DMS 273 (cell line): ENCODE results near the gene BAHCC1.

Experiments used
- DNase-seq: peaks from one replicate; lab custom pipeline; 2025; ENCODE audit not compliant: unreplicated experiment; lab: John Stamatoyannopoulos, UW

Gene BAHCC1

DNA sequence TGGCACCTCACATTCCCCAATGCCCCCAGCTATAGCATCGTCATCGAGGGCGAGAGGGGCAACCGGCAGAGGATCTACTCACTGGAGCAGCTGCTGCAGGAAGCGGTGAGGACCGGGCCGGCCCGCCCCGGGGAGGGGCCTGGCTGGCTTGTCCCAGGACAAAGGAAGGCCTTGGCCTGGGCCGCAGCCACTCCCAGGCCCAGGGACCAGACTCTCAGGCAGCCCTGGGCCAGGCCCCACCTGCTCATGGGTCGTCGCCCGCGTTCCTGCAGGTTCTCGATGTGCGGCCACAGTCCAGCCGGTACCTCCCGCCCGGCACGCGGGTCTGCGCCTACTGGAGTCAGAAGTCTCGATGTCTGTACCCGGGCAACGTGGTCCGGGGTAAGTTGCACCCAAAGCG lies 64.0 kb downstream of the BAHCC1 start:
- DNase-seq = no peak

DNA sequence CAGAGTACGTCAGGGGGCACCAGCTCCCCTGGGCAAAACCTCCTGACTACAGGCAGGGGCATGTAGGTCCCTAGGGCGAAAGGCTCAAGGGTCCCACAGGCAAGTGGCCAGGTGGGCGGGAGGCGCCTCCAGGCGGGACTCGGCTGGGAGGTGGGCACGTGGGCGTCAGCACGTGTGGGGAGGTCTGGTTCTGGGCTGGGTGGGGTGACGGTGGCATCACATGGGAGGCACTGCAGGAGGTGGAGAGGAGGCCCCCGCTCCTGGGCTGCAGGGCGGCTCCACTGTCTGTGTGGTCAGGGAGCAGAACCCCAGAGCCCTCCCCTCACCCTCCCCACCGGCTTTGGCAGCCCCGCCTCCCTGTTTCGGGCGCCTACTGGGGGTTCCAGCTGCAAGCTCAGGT lies 64.6 kb downstream of the BAHCC1 start:
- DNase-seq = no peak

DNA sequence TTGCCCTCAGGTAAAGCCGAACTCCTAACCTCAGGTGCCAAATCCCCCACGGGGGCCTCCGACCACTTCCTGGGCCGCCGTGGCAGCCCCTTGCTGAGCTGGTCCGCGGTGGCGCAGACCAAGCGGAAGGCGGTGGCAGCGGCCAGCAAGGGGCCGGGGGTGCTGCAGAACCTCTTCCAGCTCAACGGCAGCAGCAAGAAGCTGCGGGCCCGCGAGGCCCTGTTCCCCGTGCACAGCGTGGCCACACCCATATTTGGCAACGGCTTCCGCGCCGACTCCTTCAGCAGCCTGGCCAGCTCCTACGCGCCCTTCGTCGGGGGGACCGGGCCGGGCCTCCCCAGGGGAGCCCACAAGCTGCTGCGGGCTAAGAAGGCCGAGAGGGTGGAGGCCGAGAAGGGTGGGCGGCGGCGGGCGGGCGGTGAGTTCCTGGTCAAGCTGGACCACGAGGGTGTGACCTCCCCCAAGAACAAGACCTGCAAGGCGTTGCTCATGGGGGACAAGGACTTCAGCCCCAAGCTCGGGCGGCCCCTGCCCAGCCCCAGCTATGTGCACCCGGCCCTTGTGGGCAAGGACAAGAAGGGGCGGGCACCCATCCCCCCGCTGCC lies 65.7 kb downstream of the BAHCC1 start:
- peak; percentile 46 for DNase-seq

GRCh38 chr17:81461607-81462500 lies 66.6 kb downstream of the BAHCC1 start:
- DNase-seq = no peak

GRCh38 chr17:81462506-81463125 lies 67.4 kb downstream of the BAHCC1 start:
- DNase-seq = no peak

DNA sequence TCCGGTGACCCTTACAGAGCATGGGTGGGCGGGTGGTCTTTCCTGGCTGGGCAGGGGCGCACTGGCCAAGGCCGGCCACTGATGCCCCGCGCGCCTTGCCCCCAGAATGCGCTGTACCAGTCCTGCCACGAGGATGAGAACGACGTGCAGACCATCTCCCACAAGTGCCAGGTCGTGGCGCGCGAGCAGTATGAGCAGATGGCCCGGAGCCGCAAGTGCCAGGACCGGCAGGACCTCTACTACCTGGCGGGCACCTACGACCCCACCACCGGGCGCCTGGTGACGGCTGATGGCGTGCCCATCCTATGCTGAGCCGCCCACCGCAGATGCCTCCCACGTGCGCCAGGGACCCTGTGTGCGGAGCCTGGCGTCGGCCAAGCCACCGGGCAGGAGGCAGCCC lies 68.2 kb downstream of the BAHCC1 start:
- DNase-seq = no peak

DNA sequence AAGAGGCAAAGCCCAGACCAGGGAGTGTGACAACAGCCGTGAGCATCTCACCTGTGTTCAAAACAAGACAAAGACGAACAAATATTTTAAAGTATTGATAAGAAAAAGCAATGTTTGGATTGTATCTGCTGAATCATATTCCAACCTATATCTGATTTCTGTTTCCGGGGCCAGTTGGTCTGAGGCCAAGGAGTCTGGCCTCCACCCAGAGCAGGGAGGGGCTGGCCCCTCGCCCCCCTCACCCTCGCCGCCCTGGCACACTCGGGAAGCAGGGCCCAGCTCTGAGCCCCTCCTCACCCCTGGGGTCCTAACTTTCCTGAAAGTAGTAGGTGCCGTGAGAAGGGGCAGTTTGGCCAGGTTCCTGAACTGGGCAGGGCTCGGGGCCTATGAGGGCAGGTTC lies 69.3 kb downstream of the BAHCC1 start:
- DNase-seq = no peak

DNA sequence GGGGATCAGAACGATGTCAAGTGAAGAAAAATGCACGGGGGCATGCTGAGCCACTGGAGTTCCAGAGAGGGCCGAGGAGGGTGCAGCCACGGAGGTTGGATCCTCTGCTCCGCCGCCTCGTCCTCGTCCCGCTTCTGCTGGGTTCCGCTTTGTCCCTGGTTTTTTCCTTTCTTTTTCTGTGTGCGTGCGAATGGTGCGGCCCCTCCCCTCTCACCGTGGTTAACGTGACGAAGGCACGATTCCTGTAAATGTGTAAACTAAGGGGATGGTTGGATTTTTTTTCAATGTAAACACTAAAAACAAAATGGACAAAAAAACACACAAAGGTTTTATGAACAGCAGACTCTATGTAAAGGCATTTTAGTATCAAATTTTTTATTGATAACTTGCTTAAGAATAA lies 70.7 kb downstream of the BAHCC1 start:
- DNase-seq = no peak

GRCh38 chr17:81466564-81467472 lies 71.6 kb downstream of the BAHCC1 start:
- DNase-seq = no peak

GRCh38 chr17:81468111-81468769 lies 73.0 kb downstream of the BAHCC1 start:
- no peak for DNase-seq

GRCh38 chr17:81468770-81469121 lies 73.5 kb downstream of the BAHCC1 start:
- no peak for DNase-seq

- no peak for DNase-seq
These were observed 74.0 kb downstream of the BAHCC1 start for GRCh38 chr17:81469266-81469665.

- peak; percentile 50 for DNase-seq
These were observed 75.2 kb downstream of the BAHCC1 start for GRCh38 chr17:81470270-81470943.

DNA sequence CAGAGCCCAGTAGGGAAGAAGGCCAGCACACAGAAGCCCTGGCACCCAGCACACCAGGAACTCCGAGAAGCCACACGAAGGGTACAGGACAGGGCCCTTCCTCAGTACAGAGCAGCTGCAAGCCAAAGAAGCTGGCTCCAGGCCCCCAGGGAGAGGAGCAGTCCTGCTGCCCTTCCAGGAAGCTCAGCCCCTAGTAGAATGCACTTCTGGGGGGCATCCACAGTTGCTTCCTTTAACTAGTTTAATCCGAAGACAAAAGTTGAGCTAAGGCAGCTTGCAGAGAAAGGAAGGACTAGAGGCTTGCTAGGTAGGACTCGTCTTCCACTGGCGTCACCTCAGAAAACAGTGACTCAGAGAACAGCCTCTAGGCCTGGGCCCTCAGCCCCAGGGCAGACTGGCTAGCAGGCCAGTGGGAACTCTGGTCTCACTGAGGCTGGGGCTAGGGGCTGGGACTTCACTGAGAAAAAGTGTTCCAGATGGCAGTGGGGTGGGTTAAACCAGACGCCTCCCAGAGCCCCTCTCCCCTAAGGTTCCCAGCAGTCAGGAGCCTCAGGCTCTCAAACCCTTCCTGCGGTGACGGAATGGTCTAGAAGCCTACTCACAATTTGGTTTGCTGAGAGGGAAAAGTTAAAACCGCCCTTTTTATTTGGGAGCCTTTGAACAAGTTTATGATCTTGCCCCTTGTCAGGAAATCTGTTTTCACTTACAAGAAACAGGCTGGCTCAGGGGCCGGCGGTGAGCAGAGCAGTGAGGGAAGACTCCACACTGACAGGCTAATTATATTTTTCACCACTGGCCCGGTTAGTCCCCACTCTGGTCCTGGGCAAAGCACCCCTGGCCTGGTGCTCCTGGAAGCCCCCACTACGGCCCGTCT lies 75.9 kb downstream of the BAHCC1 start:
- DNase-seq = peak; percentile 45

DNA sequence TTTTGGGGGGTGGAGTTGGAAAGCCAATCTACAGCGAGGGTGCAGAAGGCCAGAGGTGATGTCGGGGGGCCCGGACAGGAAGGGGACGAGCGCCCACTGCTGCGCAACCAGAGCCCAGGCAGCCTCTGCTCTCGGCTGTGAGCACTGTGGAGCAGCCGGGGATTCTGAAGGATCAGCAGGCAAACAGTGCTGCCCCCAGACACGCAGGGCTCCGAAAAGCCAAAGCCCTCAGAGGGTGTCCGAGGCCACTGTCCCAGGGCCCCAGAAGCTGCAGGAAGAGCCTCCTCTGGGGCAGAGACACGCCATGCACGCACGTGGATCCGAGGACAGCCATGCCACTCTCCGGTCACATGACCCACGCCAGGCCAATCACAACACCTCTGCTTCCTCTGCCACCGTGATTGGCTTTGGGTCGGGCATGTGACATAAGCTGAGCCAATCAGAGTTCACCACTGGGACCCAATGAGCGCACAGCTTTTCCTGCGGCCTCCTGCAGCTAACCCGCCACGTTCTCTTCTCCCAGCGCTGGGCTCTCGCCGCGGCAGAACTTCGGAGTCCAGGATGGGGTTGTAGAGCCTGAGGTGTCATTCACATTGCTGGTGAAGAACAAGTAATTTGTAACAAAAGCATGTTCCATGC lies 76.7 kb downstream of the BAHCC1 start:
- peak; percentile 47 for DNase-seq

DNA sequence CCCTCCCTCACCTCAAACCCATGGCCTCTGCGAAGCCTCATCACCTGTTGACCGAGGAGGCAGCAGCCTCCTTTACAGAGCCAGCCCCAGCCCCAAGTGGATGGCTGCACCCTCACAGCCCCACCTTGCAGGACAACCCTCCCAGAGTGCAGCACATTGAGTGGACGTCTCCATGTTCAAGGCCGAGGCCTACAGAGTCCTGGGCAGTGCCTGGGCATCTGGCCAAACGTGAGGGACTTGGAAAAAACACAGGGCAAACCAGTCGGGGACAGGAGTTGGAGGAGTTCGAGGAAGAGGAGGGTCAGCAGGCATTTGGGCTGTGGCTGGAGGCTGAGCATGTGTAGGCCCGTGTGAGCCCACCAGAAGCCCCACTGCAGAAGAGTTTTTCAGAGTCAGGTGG lies 77.8 kb downstream of the BAHCC1 start:
- no peak for DNase-seq

DNA sequence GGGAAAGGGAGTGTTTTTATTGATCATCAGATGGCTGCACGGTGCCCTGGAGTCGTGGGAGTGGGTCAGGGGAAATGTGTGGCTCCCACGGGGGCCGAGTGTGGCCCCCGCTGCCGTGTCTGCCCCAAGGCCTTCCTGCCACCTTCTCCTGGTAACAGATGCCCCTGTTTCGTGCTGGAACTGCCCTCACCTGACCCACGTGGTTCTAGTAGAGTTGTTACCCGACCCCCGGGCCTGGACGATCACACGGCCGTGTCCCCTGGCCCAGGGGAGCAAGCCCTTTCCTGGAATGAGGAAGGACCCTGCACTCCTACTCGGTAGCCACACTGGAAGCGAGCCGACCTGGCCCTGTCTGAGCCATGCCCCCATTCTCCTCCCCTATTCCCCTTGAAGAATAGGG lies 79.7 kb downstream of the BAHCC1 start:
- DNase-seq = no peak

- no peak for DNase-seq
These were observed 80.8 kb downstream of the BAHCC1 start for GRCh38 chr17:81476097-81476496.

GRCh38 chr17:81476635-81477034 lies 81.4 kb downstream of the BAHCC1 start:
- DNase-seq = no peak
